H1 (cell line): ENCODE measurements around the gene CDC42EP2.

Experiments used
- CBX5 ChIP-seq: fragments of 300-800, 300-1000 bp; sonication (generic); IDR thresholded peaks from 2 replicates; pipeline ENCODE4 v1.7.1; 2016; ENCODE audit warnings: antibody characterized with exemption, low read length, low read depth
- CEBPB ChIP-seq: IDR thresholded peaks from 2 replicates; pipeline ENCODE4 v1.6.1; 2012; ENCODE audit warnings: low read depth, low read length
- CTCF ChIP-seq, 3 experiments: IDR thresholded peaks; 1 replicate in 2 of 3; 2 replicates in 1 of 3; pipeline versions ENCODE4 v1.5.1 to v1.6.1; 2011; ENCODE audit warnings: low read length in 3 of 3, mild to moderate bottlenecking in 3 of 3, inconsistent platforms in 2 of 3, low read depth in 1 of 3, moderate library complexity in 1 of 3; ENCODE audit not compliant: insufficient read depth in 1 of 3; ENCODE audit errors: control extremely low read depth in 1 of 3
- JUND ChIP-seq: IDR thresholded peaks from 2 replicates; pipeline ENCODE4 v1.6.1; 2011; ENCODE audit warnings: mild to moderate bottlenecking, improper control_type of control experiment, low read length
- POLR2A ChIP-seq, 2 experiments: IDR thresholded peaks; 1 replicate in 1 of 2; 2 replicates in 1 of 2; pipeline ENCODE4 v1.6.1; 2011; ENCODE audit warnings: low read depth in 2 of 2, low read length in 2 of 2, mild to moderate bottlenecking in 2 of 2; ENCODE audit errors: control extremely low read depth in 1 of 2
- TBP ChIP-seq: IDR thresholded peaks from 2 replicates; pipeline ENCODE4 v1.6.1; 2011; ENCODE audit warnings: low read depth, low read length, improper control_type of control experiment

- no peak for TF ChIP-seq POLR2A (IDR thresholded peaks at IDR 0.05; ENCODE audit: control extremely low read depth in 1 of 2, low read depth in 2 of 2, low read length in 2 of 2)
- TF ChIP-seq CTCF (IDR thresholded peaks at IDR 0.05; ENCODE audit: control extremely low read depth in 1 of 3, insufficient read depth in 1 of 3, low read depth in 1 of 3, low read length in 3 of 3), result no peak
- no peak for TF ChIP-seq CBX5
- TF ChIP-seq JUND, result no peak
- TF ChIP-seq TBP, result no peak
- no peak for TF ChIP-seq CEBPB
Observed at GRCh38 chr11:65370659-65371049, 56.0 kb downstream of the CDC42EP2 start.
